Liver (tissue), 3 donors: ENCODE measurements around the gene TRABD.

Experiments used
- EGR1 ChIP-seq, 2 donors: IDR thresholded peaks; 2 replicates each; pipeline ENCODE4 v1.6.1; 2016 to 2018; ENCODE audit warnings: antibody characterized with exemption in 2 of 2, low read depth in 2 of 2
- GABPA ChIP-seq, 2 donors: IDR thresholded peaks in 1 of 2; conservative IDR thresholded peaks in 1 of 2; 2 replicates each; pipeline ENCODE4 v1.6.1; 2016; ENCODE audit warnings: antibody characterized with exemption in 2 of 2, mild to moderate bottlenecking in 1 of 2, moderate library complexity in 1 of 2
- RAD21 ChIP-seq, 2 donors: IDR thresholded peaks; 2 replicates each; pipeline ENCODE4 v1.6.1; 2016; ENCODE audit warnings: antibody characterized with exemption in 2 of 2, mild to moderate bottlenecking in 2 of 2
- SP1 ChIP-seq: IDR thresholded peaks from 2 replicates; pipeline ENCODE4 v1.6.1; 2018; ENCODE audit warnings: antibody characterized with exemption, mild to moderate bottlenecking
- TAF1 ChIP-seq: conservative IDR thresholded peaks from 2 replicates; pipeline ENCODE4 v1.6.1; 2016; ENCODE audit warnings: antibody characterized with exemption, mild to moderate bottlenecking
- TF ChIP-seq, protein P1 (sequence below): fragments of 150-350 bp; IDR thresholded peaks from 2 replicates; pipeline ENCODE4 v1.5.1; 2017; ENCODE audit warnings: improper control_type of control experiment, low read depth, low read length; ENCODE audit not compliant: missing input control
- TF ChIP-seq, protein P2 (sequence below): IDR thresholded peaks from 2 replicates; pipeline ENCODE4 v1.6.1; 2016; ENCODE audit warnings: antibody characterized with exemption, mild to moderate bottlenecking
- TF ChIP-seq, protein P3 (sequence below): IDR thresholded peaks from 2 replicates; pipeline ENCODE4 v1.6.1; 2016; ENCODE audit warnings: antibody characterized with exemption
- TF ChIP-seq, protein P4 (sequence below): IDR thresholded peaks from 2 replicates; pipeline ENCODE4 v1.6.1; 2016; ENCODE audit warnings: antibody characterized with exemption
- donor health status: healthy.
- donor health status: healthy.

DNA sequence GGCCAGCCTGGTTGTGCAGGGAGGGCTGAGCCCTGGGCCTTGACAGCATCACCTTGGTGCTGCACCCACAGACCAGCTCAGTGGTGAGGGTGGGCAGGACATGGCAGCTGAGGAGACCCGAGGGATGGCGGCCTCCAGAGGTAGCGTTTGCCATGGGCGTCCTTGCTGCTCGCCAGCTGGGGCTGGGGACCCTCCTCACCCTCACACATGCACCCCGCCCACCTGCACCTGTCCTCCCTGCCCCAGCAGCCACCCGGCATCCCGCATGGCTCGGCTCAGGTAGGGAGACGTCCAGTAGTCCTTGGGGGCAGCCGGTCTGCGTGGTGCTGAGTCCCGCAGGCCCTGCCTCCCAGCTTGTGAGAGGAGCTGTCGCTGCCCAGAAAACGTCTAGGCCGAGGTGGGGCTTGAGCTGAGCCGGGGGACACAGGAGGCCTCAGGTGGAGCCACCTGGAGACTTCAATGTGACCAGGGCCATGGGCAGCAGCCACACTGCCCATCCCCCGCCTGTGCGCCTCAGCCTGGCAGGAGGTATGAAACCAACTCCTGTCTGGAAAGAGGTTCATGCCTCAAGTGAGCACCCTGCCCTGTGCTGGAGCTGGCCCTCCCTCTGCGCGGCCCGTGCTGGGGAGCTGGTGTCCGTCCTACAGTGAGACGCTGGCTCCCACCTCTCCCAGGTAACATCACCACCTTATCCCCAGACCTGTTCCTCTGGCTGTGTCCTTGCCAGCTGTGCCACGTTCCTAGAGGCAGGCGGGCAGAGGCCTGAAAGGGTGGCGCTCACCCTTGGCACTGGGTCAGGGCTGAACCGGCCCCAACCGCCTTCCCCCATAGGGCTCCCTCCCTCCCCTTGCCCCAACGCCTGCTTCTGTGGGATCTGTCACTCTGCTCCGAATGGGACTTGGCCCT is 3.3 kb upstream of the TRABD start:
- no peak for TF ChIP-seq EGR1 (IDR thresholded peaks at IDR 0.05; ENCODE audit: low read depth in 2 of 2)
- TF ChIP-seq, protein P1, sequence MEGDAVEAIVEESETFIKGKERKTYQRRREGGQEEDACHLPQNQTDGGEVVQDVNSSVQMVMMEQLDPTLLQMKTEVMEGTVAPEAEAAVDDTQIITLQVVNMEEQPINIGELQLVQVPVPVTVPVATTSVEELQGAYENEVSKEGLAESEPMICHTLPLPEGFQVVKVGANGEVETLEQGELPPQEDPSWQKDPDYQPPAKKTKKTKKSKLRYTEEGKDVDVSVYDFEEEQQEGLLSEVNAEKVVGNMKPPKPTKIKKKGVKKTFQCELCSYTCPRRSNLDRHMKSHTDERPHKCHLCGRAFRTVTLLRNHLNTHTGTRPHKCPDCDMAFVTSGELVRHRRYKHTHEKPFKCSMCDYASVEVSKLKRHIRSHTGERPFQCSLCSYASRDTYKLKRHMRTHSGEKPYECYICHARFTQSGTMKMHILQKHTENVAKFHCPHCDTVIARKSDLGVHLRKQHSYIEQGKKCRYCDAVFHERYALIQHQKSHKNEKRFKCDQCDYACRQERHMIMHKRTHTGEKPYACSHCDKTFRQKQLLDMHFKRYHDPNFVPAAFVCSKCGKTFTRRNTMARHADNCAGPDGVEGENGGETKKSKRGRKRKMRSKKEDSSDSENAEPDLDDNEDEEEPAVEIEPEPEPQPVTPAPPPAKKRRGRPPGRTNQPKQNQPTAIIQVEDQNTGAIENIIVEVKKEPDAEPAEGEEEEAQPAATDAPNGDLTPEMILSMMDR, result no peak
- TF ChIP-seq, protein P2, sequence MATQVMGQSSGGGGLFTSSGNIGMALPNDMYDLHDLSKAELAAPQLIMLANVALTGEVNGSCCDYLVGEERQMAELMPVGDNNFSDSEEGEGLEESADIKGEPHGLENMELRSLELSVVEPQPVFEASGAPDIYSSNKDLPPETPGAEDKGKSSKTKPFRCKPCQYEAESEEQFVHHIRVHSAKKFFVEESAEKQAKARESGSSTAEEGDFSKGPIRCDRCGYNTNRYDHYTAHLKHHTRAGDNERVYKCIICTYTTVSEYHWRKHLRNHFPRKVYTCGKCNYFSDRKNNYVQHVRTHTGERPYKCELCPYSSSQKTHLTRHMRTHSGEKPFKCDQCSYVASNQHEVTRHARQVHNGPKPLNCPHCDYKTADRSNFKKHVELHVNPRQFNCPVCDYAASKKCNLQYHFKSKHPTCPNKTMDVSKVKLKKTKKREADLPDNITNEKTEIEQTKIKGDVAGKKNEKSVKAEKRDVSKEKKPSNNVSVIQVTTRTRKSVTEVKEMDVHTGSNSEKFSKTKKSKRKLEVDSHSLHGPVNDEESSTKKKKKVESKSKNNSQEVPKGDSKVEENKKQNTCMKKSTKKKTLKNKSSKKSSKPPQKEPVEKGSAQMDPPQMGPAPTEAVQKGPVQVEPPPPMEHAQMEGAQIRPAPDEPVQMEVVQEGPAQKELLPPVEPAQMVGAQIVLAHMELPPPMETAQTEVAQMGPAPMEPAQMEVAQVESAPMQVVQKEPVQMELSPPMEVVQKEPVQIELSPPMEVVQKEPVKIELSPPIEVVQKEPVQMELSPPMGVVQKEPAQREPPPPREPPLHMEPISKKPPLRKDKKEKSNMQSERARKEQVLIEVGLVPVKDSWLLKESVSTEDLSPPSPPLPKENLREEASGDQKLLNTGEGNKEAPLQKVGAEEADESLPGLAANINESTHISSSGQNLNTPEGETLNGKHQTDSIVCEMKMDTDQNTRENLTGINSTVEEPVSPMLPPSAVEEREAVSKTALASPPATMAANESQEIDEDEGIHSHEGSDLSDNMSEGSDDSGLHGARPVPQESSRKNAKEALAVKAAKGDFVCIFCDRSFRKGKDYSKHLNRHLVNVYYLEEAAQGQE, result no peak
- TF ChIP-seq TAF1, result no peak
- TF ChIP-seq, protein P3, sequence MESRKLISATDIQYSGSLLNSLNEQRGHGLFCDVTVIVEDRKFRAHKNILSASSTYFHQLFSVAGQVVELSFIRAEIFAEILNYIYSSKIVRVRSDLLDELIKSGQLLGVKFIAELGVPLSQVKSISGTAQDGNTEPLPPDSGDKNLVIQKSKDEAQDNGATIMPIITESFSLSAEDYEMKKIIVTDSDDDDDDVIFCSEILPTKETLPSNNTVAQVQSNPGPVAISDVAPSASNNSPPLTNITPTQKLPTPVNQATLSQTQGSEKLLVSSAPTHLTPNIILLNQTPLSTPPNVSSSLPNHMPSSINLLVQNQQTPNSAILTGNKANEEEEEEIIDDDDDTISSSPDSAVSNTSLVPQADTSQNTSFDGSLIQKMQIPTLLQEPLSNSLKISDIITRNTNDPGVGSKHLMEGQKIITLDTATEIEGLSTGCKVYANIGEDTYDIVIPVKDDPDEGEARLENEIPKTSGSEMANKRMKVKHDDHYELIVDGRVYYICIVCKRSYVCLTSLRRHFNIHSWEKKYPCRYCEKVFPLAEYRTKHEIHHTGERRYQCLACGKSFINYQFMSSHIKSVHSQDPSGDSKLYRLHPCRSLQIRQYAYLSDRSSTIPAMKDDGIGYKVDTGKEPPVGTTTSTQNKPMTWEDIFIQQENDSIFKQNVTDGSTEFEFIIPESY, result no peak
- TF ChIP-seq, protein P4, sequence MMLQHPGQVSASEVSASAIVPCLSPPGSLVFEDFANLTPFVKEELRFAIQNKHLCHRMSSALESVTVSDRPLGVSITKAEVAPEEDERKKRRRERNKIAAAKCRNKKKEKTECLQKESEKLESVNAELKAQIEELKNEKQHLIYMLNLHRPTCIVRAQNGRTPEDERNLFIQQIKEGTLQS, result no peak
- TF ChIP-seq SP1, result peak; percentile 13
- TF ChIP-seq RAD21 (IDR thresholded peaks at IDR 0.05), result no peak
- no peak for TF ChIP-seq GABPA (IDR thresholded peaks at IDR 0.05 in 1 of 2, conservative IDR thresholded peaks at IDR 0.05 in 1 of 2)
